Kidney (tissue), 14 donors: Measurements from ENCODE around the gene PPP1R12B. TPM values are rescaled to one million over a fixed set of nuclear protein-coding genes. Genes with fewer than 3 reads are reported as not detected.

Source experiments
- DNase-seq, 5 donors: peaks; one replicate each; pipeline ENCODE4 v3.0.0-alpha.2; 2013 to 2020
- FAIRE-seq: peaks from 2 replicates; lab custom pipeline; 2012; peaks lifted over from hg19 to GRCh38; lab: Jason Lieb, UNC
- H3K27ac ChIP-seq, 2 donors: one replicate each; pipeline ENCODE4 v1.7.0; 2013; ENCODE audit warnings: low read depth in 2 of 2, low read length in 2 of 2, inconsistent platforms in 1 of 2
- H3K27me3 ChIP-seq: one replicate; pipeline ENCODE4 v1.7.1; 2013; ENCODE audit warnings: low read length, inconsistent platforms; ENCODE audit not compliant: control insufficient read depth, insufficient read depth
- H3K36me3 ChIP-seq, 3 donors: one replicate each; pipeline versions ENCODE4 v1.7.0 to v1.7.1; 2013; ENCODE audit warnings: low read length in 3 of 3, control low read depth in 1 of 3, inconsistent platforms in 1 of 3; ENCODE audit not compliant: insufficient read depth in 3 of 3, control insufficient read depth in 2 of 3
- H3K4me1 ChIP-seq, 3 donors: one replicate each; pipeline versions ENCODE4 v1.7.0 to v1.7.1; 2013; ENCODE audit warnings: low read length in 3 of 3, inconsistent platforms in 1 of 3, low read depth in 1 of 3; ENCODE audit not compliant: control insufficient read depth in 2 of 3, insufficient read depth in 2 of 3
- H3K4me3 ChIP-seq, 3 donors: one replicate each; pipeline versions ENCODE4 v1.7.0 to v1.8.1; 2013; ENCODE audit warnings: low read length in 3 of 3, control low read depth in 1 of 3, inconsistent platforms in 1 of 3
- H3K9ac ChIP-seq, 3 donors: one replicate each; pipeline versions ENCODE4 v1.7.0 to v1.7.1; 2013; ENCODE audit warnings: low read length in 3 of 3, control low read depth in 1 of 3, inconsistent platforms in 1 of 3
- H3K9me3 ChIP-seq, 3 donors: one replicate each; pipeline versions ENCODE4 v1.7.0 to v1.7.1; 2013; ENCODE audit warnings: low read length in 3 of 3, control low read depth in 1 of 3, inconsistent platforms in 1 of 3; ENCODE audit not compliant: control insufficient read depth in 2 of 3, insufficient read depth in 1 of 3
- CTCF ChIP-seq: IDR thresholded peaks from 3 replicates; pipeline ENCODE4 v1.5.1; 2012; ENCODE audit warnings: mild to moderate bottlenecking, moderate library complexity, borderline replicate concordance; ENCODE audit not compliant: insufficient read depth; ENCODE audit errors: extremely low read depth
- intact Hi-C: fragments of 100-400 bp; cut with DNase I; formaldehyde crosslinking; loops from one replicate; pipeline ENCODE4 v1.11.1; 2022
- polyA plus RNA-seq: library from polyadenylated mRNA; stranded (reverse); fragments of 350-450 nt; fragmentation: Illumina TruSeq; extraction: RNeasy Lipid Tissue Mini Kit (QIAGEN cat#74804); gene quantifications from one replicate; pipeline ENCODE4 v1.2.3, GENCODE V29; 2014; ENCODE audit warnings: low read depth, low replicate concordance; ENCODE audit not compliant: insufficient read depth
- total RNA-seq: library from RNA; stranded (reverse); fragmentation: NEBNext Ultra II Directional; extraction: Animal tissue kit (Norgen Biotek cat#: 25700); gene quantifications from one replicate; pipeline ENCODE4 v1.2.1, GENCODE V29; 2021
- donor health status: control.
- donor health status: control.
- donor health status: control.
- donor health status: control.
- donor health status: control.
- donor health status: DM: yes; HTN: yes; CAD: no.
- donor health status: Normal renal cell carcinoma (clear cell type).

Gene PPP1R12B
- total and polyA plus RNA-seq, 2 donors from 2014 or later: 5.7 to 40.0 TPM

- H3K9ac ChIP-seq: no peak overlapping the region
- no peak overlapping the region for H3K27ac ChIP-seq
- no peaks in the 10 kb centered on the region for H3K9me3 ChIP-seq
- TF ChIP-seq CTCF: no peak
- intact Hi-C loops: no loop called here
- DNase-seq (no peak), FAIRE-seq (no peak)
- no peak overlapping the region for H3K4me3 ChIP-seq
- H3K4me1 ChIP-seq: no peaks in the 10 kb centered on the region
- no peaks in the 10 kb centered on the region for H3K36me3 ChIP-seq
- no peaks in the 10 kb centered on the region for H3K27me3 ChIP-seq
These were observed 14.6 kb upstream of the PPP1R12B start for GRCh38 chr1:202333861-202334260.

GRCh38 chr1:202343652-202344349, 4.7 kb upstream of the PPP1R12B start:
- no peak overlapping the region for H3K9ac ChIP-seq

GRCh38 chr1:202348005-202348508, 442 bp upstream of the PPP1R12B start:
- FAIRE-seq: no peak
- Histone ChIP-seq H3K27ac (no peak overlapping the region), H3K9ac (no peak overlapping the region)

More at GRCh38 chr1:202343652-202344349, 4.7 kb upstream of the PPP1R12B start:
- peak; percentile 64 for TF ChIP-seq CTCF
- DNase-seq (peak in 2 of 5 donors; percentile 52 to 76), FAIRE-seq (peak; percentile 51)
- intact Hi-C loops: no loop called here
- Histone ChIP-seq H3K27ac (no peak overlapping the region), H3K27me3 (no peaks in the 10 kb centered on the region), H3K9me3 (no peaks in the 10 kb centered on the region), H3K4me1 (no peaks in the 10 kb centered on the region), H3K4me3 (no peak overlapping the region), H3K36me3 (no peaks in the 10 kb centered on the region)

More at GRCh38 chr1:202348005-202348508, 442 bp upstream of the PPP1R12B start:
- H3K4me1 ChIP-seq: peaks cover 0 to 2% (median 0%) of the 10 kb centered on the region in 3 donors
- DNase-seq: no peak
- intact Hi-C loops: no loop called here
- no peak for TF ChIP-seq CTCF
- H3K4me3 ChIP-seq: peak overlapping the region in 2 of 3 donors; percentile 4 to 88
- H3K9me3 ChIP-seq: no peaks in the 10 kb centered on the region
- H3K36me3 ChIP-seq: no peaks in the 10 kb centered on the region
- H3K27me3 ChIP-seq: no peaks in the 10 kb centered on the region
